H1 (cell line): Measurements from ENCODE around the gene DPY19L1. TPM values are rescaled to one million over a fixed set of nuclear protein-coding genes. Genes with fewer than 3 reads are reported as not detected.

Experiments used
- CTCF ChIA-PET: fragments of 300-600 bp; sonication (Branson Sonifier 250); formaldehyde crosslinking; loops from one replicate; lab custom pipeline; 2021; ENCODE audit not compliant: partially characterized antibody; lab: Charles Lee
- POLR2A ChIA-PET: fragments of 300-600 bp; sonication (Branson Sonifier 250); formaldehyde crosslinking; loops from one replicate; lab custom pipeline; 2021; ENCODE audit warnings: inconsistent platforms; ENCODE audit not compliant: partially characterized antibody; lab: Charles Lee
- DNase-seq, 2 experiments: peaks; one replicate each; pipeline versions ENCODE4 v3.0.0 to v3.0.0-alpha.2; 2010 to 2022; ENCODE audit warnings: low spot score in 2 of 2, low read depth in 1 of 2, mixed read lengths in 1 of 2
- FAIRE-seq: peaks from 2 replicates; lab custom pipeline; 2011; peaks lifted over from hg19 to GRCh38; lab: Jason Lieb, UNC
- H2AFZ ChIP-seq: 2 replicates; pipeline ENCODE4 v1.8.1; 2012; ENCODE audit warnings: low read length, inconsistent platforms
- H2AK5ac ChIP-seq: 2 replicates; pipeline ENCODE4 v1.6.1; 2013; ENCODE audit warnings: low read depth, low read length
- H2BK120ac ChIP-seq: replicated peaks from 2 replicates; pipeline ENCODE3; 2013; ENCODE audit warnings: low read depth, low read length, inconsistent platforms
- H2BK12ac ChIP-seq: 2 replicates; pipeline ENCODE4 v1.6.1; 2013; ENCODE audit warnings: low read depth, low read length
- H2BK15ac ChIP-seq: 2 replicates; pipeline ENCODE4 v1.6.1; 2013; ENCODE audit warnings: low read length
- H2BK20ac ChIP-seq: 2 replicates; pipeline ENCODE4 v1.6.1; 2013; ENCODE audit warnings: low read length
- H2BK5ac ChIP-seq: 2 replicates; pipeline ENCODE4 v1.6.1; 2013; ENCODE audit warnings: low read depth, low read length
- H3K14ac ChIP-seq: 2 replicates; pipeline ENCODE4 v1.6.1; 2013; ENCODE audit warnings: inconsistent platforms; ENCODE audit not compliant: insufficient read length
- H3K18ac ChIP-seq: 2 replicates; pipeline ENCODE4 v1.6.1; 2013; ENCODE audit warnings: low read length; ENCODE audit errors: extremely low read depth
- H3K23ac ChIP-seq: 2 replicates; pipeline ENCODE4 v1.6.1; 2013; ENCODE audit warnings: inconsistent platforms; ENCODE audit not compliant: insufficient read length
- H3K23me2 ChIP-seq: 2 replicates; pipeline ENCODE4 v1.6.1; 2013; ENCODE audit warnings: low read depth, low read length
- H3K27ac ChIP-seq: 2 replicates; pipeline ENCODE4 v1.6.1; 2011; ENCODE audit warnings: low read depth, low read length, inconsistent platforms
- H3K27me3 ChIP-seq, 4 experiments: replicated peaks in 1 of 4; 1 replicate in 1 of 4; 2 replicates in 3 of 4; pipeline versions ENCODE4 v1.6.1 to v1.8.1; 2011 to 2013; ENCODE audit warnings: low read length in 3 of 4, mild to moderate bottlenecking in 3 of 4, inconsistent platforms in 2 of 4, mixed read lengths in 2 of 4, moderate library complexity in 1 of 4; ENCODE audit not compliant: control insufficient read depth in 3 of 4, insufficient read depth in 3 of 4; ENCODE audit errors: extremely low read depth in 1 of 4
- H3K36me3 ChIP-seq, 4 experiments: 2 replicates each; pipeline versions ENCODE4 v1.6.1 to v1.8.1; 2011 to 2013; ENCODE audit warnings: mild to moderate bottlenecking in 4 of 4, low read length in 3 of 4, moderate library complexity in 2 of 4, control low read depth in 1 of 4, inconsistent platforms in 1 of 4; ENCODE audit not compliant: insufficient read depth in 4 of 4, control insufficient read depth in 2 of 4
- H3K4ac ChIP-seq: replicated peaks from 2 replicates; pipeline ENCODE3; 2013; ENCODE audit warnings: low read length, low read depth, mixed read lengths, inconsistent platforms; ENCODE audit not compliant: insufficient read length
- H3K4me1 ChIP-seq, 4 experiments: replicated peaks in 1 of 4; 1 replicate in 1 of 4; 2 replicates in 3 of 4; pipeline versions ENCODE4 v1.6.1 to v1.8.1; 2011 to 2013; ENCODE audit warnings: low read length in 3 of 4, inconsistent platforms in 2 of 4, mixed read lengths in 1 of 4; ENCODE audit not compliant: insufficient read depth in 4 of 4, control insufficient read depth in 3 of 4
- H3K4me2 ChIP-seq, 2 experiments: 2 replicates each; pipeline versions ENCODE4 v1.6.1 to v1.8.1; 2011 to 2013; ENCODE audit warnings: low read depth in 2 of 2, low read length in 2 of 2, control low read depth in 1 of 2, inconsistent platforms in 1 of 2, mild to moderate bottlenecking in 1 of 2; ENCODE audit not compliant: insufficient read depth in 1 of 2
- H3K4me3 ChIP-seq, 4 experiments: fragments of 200-600, 300-600 bp in 1 of 4; sonication (generic), shearing (Covaris generic), sonication (Bioruptor Twin) in 1 of 4; 2 replicates each; pipeline versions ENCODE4 v1.5.1 to v1.8.1; 2011 to 2016; ENCODE audit warnings: low read length in 4 of 4, low read depth in 3 of 4, control low read depth in 2 of 4, inconsistent platforms in 2 of 4, mild to moderate bottlenecking in 2 of 4, mixed read lengths in 1 of 4, moderate library complexity in 1 of 4; ENCODE audit not compliant: insufficient read depth in 2 of 4; ENCODE audit errors: extremely low read depth in 1 of 4
- H3K56ac ChIP-seq: replicated peaks from 2 replicates; pipeline ENCODE3; 2013; ENCODE audit warnings: low read depth, mild to moderate bottlenecking, mixed read lengths, low read length, inconsistent platforms; ENCODE audit not compliant: insufficient read length
- H3K79me1 ChIP-seq: 2 replicates; pipeline ENCODE4 v1.6.1; 2013; ENCODE audit warnings: low read depth, low read length, control low read depth
- H3K79me2 ChIP-seq, 2 experiments: 2 replicates each; pipeline versions ENCODE4 v1.6.1 to v1.8.1; 2012 to 2013; ENCODE audit warnings: low read length in 2 of 2, mild to moderate bottlenecking in 2 of 2, inconsistent platforms in 1 of 2; ENCODE audit not compliant: insufficient read depth in 2 of 2, control insufficient read depth in 1 of 2
- H3K9ac ChIP-seq, 4 experiments: replicated peaks in 1 of 4; 1 replicate in 1 of 4; 2 replicates in 3 of 4; pipeline versions ENCODE4 v1.6.1 to v1.8.1; 2011 to 2013; ENCODE audit warnings: low read depth in 3 of 4, low read length in 3 of 4, control low read depth in 2 of 4, mild to moderate bottlenecking in 2 of 4, moderate library complexity in 2 of 4, inconsistent platforms in 1 of 4; ENCODE audit errors: extremely low read depth in 1 of 4
- H3K9me3 ChIP-seq, 2 experiments: 2 replicates each; pipeline versions ENCODE4 v1.6.1 to v1.8.1; 2012 to 2013; ENCODE audit warnings: mild to moderate bottlenecking in 2 of 2, moderate library complexity in 2 of 2, control low read depth in 1 of 2, inconsistent platforms in 1 of 2, low read depth in 1 of 2, low read length in 1 of 2, mixed read lengths in 1 of 2; ENCODE audit not compliant: insufficient read depth in 2 of 2
- H4K20me1 ChIP-seq, 2 experiments: replicated peaks in 1 of 2; 2 replicates each; pipeline versions ENCODE3 to v1.8.1; 2011 to 2013; ENCODE audit warnings: inconsistent platforms in 2 of 2, low read length in 2 of 2, mild to moderate bottlenecking in 1 of 2; ENCODE audit not compliant: insufficient read depth in 2 of 2, control insufficient read depth in 1 of 2
- H4K5ac ChIP-seq: 2 replicates; pipeline ENCODE4 v1.6.1; 2013; ENCODE audit warnings: low read length, low read depth, mixed read lengths, inconsistent platforms; ENCODE audit not compliant: insufficient read length
- H4K8ac ChIP-seq: 2 replicates; pipeline ENCODE4 v1.8.0; 2013; ENCODE audit warnings: mild to moderate bottlenecking, moderate library complexity, low read length, inconsistent platforms; ENCODE audit not compliant: insufficient read depth; ENCODE audit errors: extremely low read depth
- H4K91ac ChIP-seq: replicated peaks from 2 replicates; pipeline ENCODE3; 2013; ENCODE audit warnings: low read length, mixed read lengths, inconsistent platforms; ENCODE audit not compliant: insufficient read length
- RBBP5 ChIP-seq: IDR thresholded peaks from 2 replicates; pipeline ENCODE4 v1.7.1; 2012; ENCODE audit warnings: low read depth, mild to moderate bottlenecking, inconsistent platforms, low read length, moderate library complexity, borderline replicate concordance
- SAP30 ChIP-seq: fragments of 300-600 bp; sonication (generic); IDR thresholded peaks from 2 replicates; pipeline ENCODE4 v1.7.1; 2012; ENCODE audit warnings: low read length, moderate library complexity, mild to moderate bottlenecking, inconsistent platforms; ENCODE audit not compliant: insufficient read depth, insufficient replicate concordance
- WGBS, 2 experiments: shearing (Covaris generic) in 1 of 2; methylation state at CpG; one replicate each; pipeline versions ENCODE4 v1.1.6 to v1.1.7; 2013 to 2015; ENCODE audit warnings: low lambda C conversion rate in 2 of 2, mixed read lengths in 2 of 2, inconsistent platforms in 1 of 2, low coverage in 1 of 2, missing lambda C conversion rate in 1 of 2; ENCODE audit not compliant: insufficient replicate concordance in 2 of 2, insufficient coverage in 1 of 2, insufficient read length in 1 of 2; ENCODE audit errors: extremely low coverage in 1 of 2, missing lambda C conversion rate in 1 of 2; 5-methylcytosine and 5-hydroxymethylcytosine counted together
- polyA plus RNA-seq, 7 experiments: library from polyadenylated mRNA; depleted of rRNA in 3 of 7; stranded (reverse) in 5 of 7; unstranded in 2 of 7; fragments of >200 nt in 5 of 7; fragments of 200-250 nt in 2 of 7; gene quantifications; 1 replicate in 5 of 7; 2 replicates in 1 of 7; 4 replicates in 1 of 7; pipeline versions ENCODE4 v1.2.1 to v1.2.3, GENCODE V29; 2011 to 2013; ENCODE audit warnings: missing spikeins in 2 of 7, mixed read lengths in 2 of 7
- total RNA-seq: library from RNA; stranded (reverse); fragmentation: NEBNext Ultra II Directional; extraction: Animal tissue kit (Norgen Biotek cat#: 25700); gene quantifications from 2 replicates; pipeline ENCODE4 v1.2.1, GENCODE V29; 2021

The DPY19L1 gene
- total and polyA plus RNA-seq, 2 of the 8 experiments (the other 6 are each of a cell fraction or from before 2014, with no cell fraction given): 14.1 to 23.3 TPM

- Histone ChIP-seq H3K27me3 (no peaks in the 10 kb centered on the region), H2AFZ (peak overlapping the region; percentile 35; the same call in 1 of the 2 replicates), H3K9ac (no peak overlapping the region), H3K23me2 (no peaks in the 10 kb centered on the region), H4K91ac (peak overlapping the region; percentile 45), H3K18ac (peak overlapping the region; percentile 17), H3K79me2 (no peaks in the 10 kb centered on the region), H2AK5ac (no peak overlapping the region), H3K36me3 (no peaks in the 10 kb centered on the region), H2BK12ac (0 out of 2 replicates have a peak overlapping the region, but pooled peaks have one; percentile 87), H4K8ac (no peak overlapping the region), H2BK20ac (no peak overlapping the region), H3K4me3 (no peak overlapping the region), H3K9me3 (no peaks in the 10 kb centered on the region), H3K4me1 (peaks cover 2 to 12% (median 9%) of the 10 kb centered on the region in 4 experiments; a peak in 5 of 7 replicates), H3K4ac (no peak overlapping the region), H3K27ac (no peak overlapping the region), H3K4me2 (no peak overlapping the region), H2BK5ac (no peak overlapping the region), H3K79me1 (no peaks in the 10 kb centered on the region), H4K20me1 (no peaks in the 10 kb centered on the region), H3K23ac (no peak overlapping the region), H4K5ac (no peak overlapping the region), H2BK120ac (no peak overlapping the region), H3K56ac (no peak overlapping the region), H2BK15ac (no peak overlapping the region), H3K14ac (no peak overlapping the region)
- no peak for DNase-seq
- no peak for TF ChIP-seq RBBP5
- no peak for TF ChIP-seq SAP30
- CTCF ChIA-PET: interaction anchor here (1.0 kb wide), 2 partner anchors 26 to 78 kb away, joined by 3 read pairs; no protein-coding TSS in a partner anchor
- POLR2A ChIA-PET: no interaction called here
- FAIRE-seq: no peak
- WGBS, 2 experiments: 94% methylated on average over 6 of the region's 6 CpGs; no CpG with 5 or more reads in 1 of the 2 experiments
Measured at GRCh38 chr7:34902182-34902581, 135.1 kb downstream of the DPY19L1 start.
